Dermis lymphatic vessel endothelial cell (primary cell): ENCODE results near the gene GALP. TPM values are rescaled to one million over a fixed set of nuclear protein-coding genes. Genes with fewer than 3 reads are reported as not detected.

Source experiments
- total RNA-seq: library from RNA; depleted of rRNA; stranded (reverse); fragments of >200 nt; gene quantifications from 2 replicates; pipeline ENCODE4 v1.2.1, GENCODE V29; 2014

Gene GALP
- not detected in 2 replicates for total RNA-seq

GRCh38 chr19:56175861-56176307 lies at the start of gene GALP:
Gene GALP (plus strand): TSS chr19:56176008. CDS start chr19:56177109, 1,101 bp downstream.

GRCh38 chr19:56140583-56141416 lies 35.0 kb upstream of the GALP start, which contains the start of gene ZNF444:
Gene ZNF444 (plus strand): TSS chr19:56141287. CDS start chr19:56146912, 5,625 bp downstream.

GRCh38 chr19:56197646-56198045 lies 21.8 kb downstream of the GALP start, which contains the start of gene ZSCAN5B:
Gene ZSCAN5B (minus strand): TSS chr19:56197783. CDS start chr19:56193052, 4,731 bp downstream.

GRCh38 chr19:56201973-56202372 lies 26.2 kb downstream of the GALP start, which contains the start of gene ZSCAN5C:
Gene ZSCAN5C (plus strand): TSS chr19:56202273. CDS start chr19:56205914, 3,641 bp downstream.

Other genes starting within 250 kb of the GALP start
- gene NLRP13, start 243.7 kb upstream of the GALP start, total RNA-seq, result not detected in 2 replicates
- not detected in 2 replicates for gene NLRP8, start 228.2 kb upstream of the GALP start, total RNA-seq
- not detected in 2 replicates for gene NLRP5, start 189.2 kb upstream of the GALP start, total RNA-seq
- gene ZNF787, start 54.7 kb upstream of the GALP start, total RNA-seq, result 25.8 and 26.3 TPM in 2 replicates
- gene ZNF444, start 34.7 kb upstream of the GALP start, total RNA-seq, result 9.2 and 11.2 TPM in 2 replicates
- gene ZSCAN5B, start 21.8 kb downstream of the GALP start, total RNA-seq, result 0.11 TPM in 1 of 2 replicates, not detected in the other
- not detected in 2 replicates for gene ZSCAN5C, start 26.3 kb downstream of the GALP start, total RNA-seq
- gene EDDM13, start 96.7 kb downstream of the GALP start, total RNA-seq, result 1.4 and 3.7 TPM in 2 replicates
- gene ZSCAN5A, start 138.8 kb downstream of the GALP start, total RNA-seq, result 7.9 TPM in 2 replicates
- 3.8 and 3.9 TPM in 2 replicates for gene ZNF582, start 217.5 kb downstream of the GALP start, total RNA-seq
- gene ZNF583, start 228.3 kb downstream of the GALP start, total RNA-seq, result 3.8 and 4.5 TPM in 2 replicates